Tibial nerve (tissue), 4 donors: ENCODE data around the gene RARRES1.

Experiments used
- EP300 ChIP-seq, 2 donors: sonication (generic); formaldehyde crosslinking; IDR thresholded peaks; one replicate each; pipeline ENCODE4 v1.6.1; 2017; ENCODE audit warnings: antibody characterized with exemption in 2 of 2, mild to moderate bottlenecking in 1 of 2
- POLR2A ChIP-seq, 2 donors: fragments of 450-650 bp; IDR thresholded peaks; one replicate each; pipeline ENCODE4 v1.6.1; 2017; ENCODE audit warnings: antibody characterized with exemption in 2 of 2, mild to moderate bottlenecking in 2 of 2, moderate library complexity in 2 of 2
- TF ChIP-seq, protein P1 (sequence below), 5 experiments: fragments of 200-600 bp in 3 of 5; fragments of 450-650 bp in 2 of 5; sonication (generic) in 3 of 5; IDR thresholded peaks; one replicate each; pipeline ENCODE4 v1.5.1; 2016 to 2019; ENCODE audit warnings: antibody characterized with exemption in 5 of 5, mild to moderate bottlenecking in 3 of 5, moderate library complexity in 2 of 5

DNA sequence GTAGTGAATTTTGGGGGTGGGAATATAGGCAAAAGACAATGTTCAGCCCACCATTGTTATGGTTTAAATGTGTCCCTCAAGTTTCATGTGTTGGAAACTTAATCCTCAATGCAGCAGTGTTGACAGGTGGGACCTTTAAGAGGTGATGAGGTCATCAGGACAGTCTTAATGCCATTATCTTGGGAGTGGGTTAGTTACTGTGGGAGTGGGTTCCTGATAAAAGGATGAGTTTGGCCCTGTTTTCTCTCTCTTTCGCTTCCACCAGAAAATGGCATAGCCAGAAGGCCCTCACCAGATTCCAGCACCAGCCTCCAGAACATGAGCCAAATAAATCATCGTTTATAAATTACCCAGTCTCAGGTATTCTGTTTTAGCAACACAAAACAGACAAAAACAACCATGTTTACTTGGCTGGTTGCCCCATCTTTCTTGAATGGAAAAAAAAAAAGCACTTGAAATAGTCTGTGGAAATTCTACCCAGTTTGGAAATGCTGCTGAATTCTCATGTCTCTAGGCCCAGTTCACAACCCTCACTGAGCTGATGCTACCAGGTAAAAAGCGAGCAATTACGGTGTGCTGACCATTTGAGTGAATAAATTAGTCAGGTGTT lies 38.6 kb upstream of the RARRES1 start:
- TF ChIP-seq, protein P1, sequence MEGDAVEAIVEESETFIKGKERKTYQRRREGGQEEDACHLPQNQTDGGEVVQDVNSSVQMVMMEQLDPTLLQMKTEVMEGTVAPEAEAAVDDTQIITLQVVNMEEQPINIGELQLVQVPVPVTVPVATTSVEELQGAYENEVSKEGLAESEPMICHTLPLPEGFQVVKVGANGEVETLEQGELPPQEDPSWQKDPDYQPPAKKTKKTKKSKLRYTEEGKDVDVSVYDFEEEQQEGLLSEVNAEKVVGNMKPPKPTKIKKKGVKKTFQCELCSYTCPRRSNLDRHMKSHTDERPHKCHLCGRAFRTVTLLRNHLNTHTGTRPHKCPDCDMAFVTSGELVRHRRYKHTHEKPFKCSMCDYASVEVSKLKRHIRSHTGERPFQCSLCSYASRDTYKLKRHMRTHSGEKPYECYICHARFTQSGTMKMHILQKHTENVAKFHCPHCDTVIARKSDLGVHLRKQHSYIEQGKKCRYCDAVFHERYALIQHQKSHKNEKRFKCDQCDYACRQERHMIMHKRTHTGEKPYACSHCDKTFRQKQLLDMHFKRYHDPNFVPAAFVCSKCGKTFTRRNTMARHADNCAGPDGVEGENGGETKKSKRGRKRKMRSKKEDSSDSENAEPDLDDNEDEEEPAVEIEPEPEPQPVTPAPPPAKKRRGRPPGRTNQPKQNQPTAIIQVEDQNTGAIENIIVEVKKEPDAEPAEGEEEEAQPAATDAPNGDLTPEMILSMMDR (IDR thresholded peaks at IDR 0.05): no peak
- no peak for TF ChIP-seq EP300 (IDR thresholded peaks at IDR 0.05)
- TF ChIP-seq POLR2A (IDR thresholded peaks at IDR 0.05): no peak
